GM23248 (cell line): ENCODE results near the gene MTHFD1L. TPM values are rescaled to one million over a fixed set of nuclear protein-coding genes. Genes with fewer than 3 reads are reported as not detected.

Experiments used
- DNase-seq: peaks from one replicate; pipeline ENCODE4 v3.0.0-alpha.2; 2015
- H2AFZ ChIP-seq: fragments of 200-600 bp; sonication (generic); 2 replicates; pipeline ENCODE4 v1.6.1; 2016; ENCODE audit warnings: antibody characterized with exemption
- H3F3A ChIP-seq: fragments of 200-600 bp; sonication (generic); 2 replicates; pipeline ENCODE4 v1.6.1; 2016; ENCODE audit warnings: mild to moderate bottlenecking, antibody characterized with exemption, mixed run types; ENCODE audit not compliant: insufficient read depth
- H3K27ac ChIP-seq: fragments of 200-600 bp; sonication (generic); 2 replicates; pipeline ENCODE4 v1.5.1; 2016; ENCODE audit warnings: mild to moderate bottlenecking
- H3K27me3 ChIP-seq: fragments of 200-600 bp; sonication (generic); replicated peaks from 2 replicates; pipeline ENCODE4 v1.6.1; 2016; ENCODE audit warnings: mild to moderate bottlenecking; ENCODE audit not compliant: insufficient read depth
- H3K36me3 ChIP-seq: fragments of 200-600 bp; sonication (generic); 2 replicates; pipeline ENCODE4 v1.6.1; 2016; ENCODE audit warnings: low read depth, mild to moderate bottlenecking
- H3K4me1 ChIP-seq: fragments of 200-600 bp; sonication (generic); 2 replicates; pipeline ENCODE4 v1.6.1; 2016; ENCODE audit warnings: mild to moderate bottlenecking; ENCODE audit not compliant: insufficient read depth
- H3K4me2 ChIP-seq: fragments of 200-600 bp; sonication (generic); one replicate; pipeline ENCODE4 v1.6.1; 2016; ENCODE audit warnings: mild to moderate bottlenecking; ENCODE audit not compliant: unreplicated experiment
- H3K4me3 ChIP-seq: fragments of 200-600 bp; sonication (generic); 2 replicates; pipeline ENCODE4 v1.5.1; 2016; ENCODE audit warnings: mild to moderate bottlenecking
- H3K79me2 ChIP-seq: fragments of 200-600 bp; sonication (generic); 2 replicates; pipeline ENCODE4 v1.6.1; 2016; ENCODE audit warnings: mild to moderate bottlenecking; ENCODE audit not compliant: insufficient read depth
- H3K9ac ChIP-seq: fragments of 200-600 bp; sonication (generic); 2 replicates; pipeline ENCODE4 v1.6.1; 2016; ENCODE audit warnings: mild to moderate bottlenecking
- H3K9me2 ChIP-seq: fragments of 200-600 bp; sonication (generic); 2 replicates; pipeline ENCODE4 v1.6.1; 2016; ENCODE audit warnings: mixed run types, mild to moderate bottlenecking, moderate library complexity; ENCODE audit not compliant: insufficient read depth
- H3K9me3 ChIP-seq: fragments of 200-600 bp; sonication (generic); one replicate; pipeline ENCODE4 v1.6.1; 2017; ENCODE audit warnings: low read depth
- H4K20me1 ChIP-seq: fragments of 200-600 bp; sonication (generic); 2 replicates; pipeline ENCODE4 v1.6.0; 2016; ENCODE audit not compliant: insufficient read depth
- EZH2 ChIP-seq: fragments of 200-600 bp; sonication (generic); IDR thresholded peaks from 2 replicates; pipeline ENCODE4 v1.6.1; 2018; ENCODE audit warnings: antibody characterized with exemption, mild to moderate bottlenecking; ENCODE audit not compliant: insufficient read depth, poor library complexity, severe bottlenecking
- EZH2phosphoT487 ChIP-seq: fragments of 200-600 bp; sonication (generic); IDR thresholded peaks from 2 replicates; pipeline ENCODE4 v1.6.1; 2018; ENCODE audit warnings: antibody characterized with exemption, moderate library complexity, mild to moderate bottlenecking, low read depth; ENCODE audit not compliant: insufficient read depth
- WGBS, 2 experiments: methylation state at CpG; one replicate each; pipeline ENCODE4 v1.1.6; 2015 to 2017; ENCODE audit warnings: low lambda C conversion rate in 2 of 2, low coverage in 1 of 2; ENCODE audit errors: missing lambda C conversion rate in 2 of 2; 5-methylcytosine and 5-hydroxymethylcytosine counted together
- in situ Hi-C: fragments of 300-500 bp; cut with MboI; formaldehyde crosslinking; loops from 2 replicates; pipeline ENCODE4 v1.15.0; 2020
- polyA plus RNA-seq: library from polyadenylated mRNA; unstranded; fragments of >200 nt; fragmentation: Nextera tagmentation; extraction: Ambion mirVana; gene quantifications from 2 replicates; pipeline ENCODE4 v1.2.1, GENCODE V29; 2016
- total RNA-seq: library from RNA; depleted of rRNA; stranded (reverse); fragments of >200 nt; shearing (Covaris generic); gene quantifications from 2 replicates; pipeline ENCODE4 v1.2.3, GENCODE V29; 2014

The MTHFD1L gene
- total and polyA plus RNA-seq, 2 experiments from 2014 or later = 57.6 to 99.6 TPM

- Histone ChIP-seq H3K9me2 (no peaks in the 10 kb centered on the region), H3K27me3 (no peaks in the 10 kb centered on the region), H3K9me3 (no peaks in the 10 kb centered on the region), H3K27ac (no peak overlapping the region), H3F3A (peaks cover 64% of the 10 kb centered on the region), H3K4me1 (peaks cover 46% of the 10 kb centered on the region), H3K9ac (no peak overlapping the region), H3K4me3 (no peak overlapping the region), H3K79me2 (peaks cover 91% of the 10 kb centered on the region), H3K4me2 (no peak overlapping the region), H3K36me3 (peaks cover 67% of the 10 kb centered on the region), H4K20me1 (no peaks in the 10 kb centered on the region), H2AFZ (no peak overlapping the region)
- WGBS, 2 experiments = 97 to 100% methylated on average over 3 of the region's 3 CpGs
- in situ Hi-C loops = no loop called here
- no peak for DNase-seq
- no peak for TF ChIP-seq EZH2
- no peak for TF ChIP-seq EZH2phosphoT487
These were observed 14.8 kb downstream of the MTHFD1L start for GRCh38 chr6:150880336-150880735.

- Histone ChIP-seq H3K9me3 (no peaks in the 10 kb centered on the region), H3K4me2 (peak overlapping the region; percentile 69), H3K36me3 (peaks cover 80% of the 10 kb centered on the region), H3K27me3 (no peaks in the 10 kb centered on the region), H4K20me1 (no peaks in the 10 kb centered on the region), H3K9me2 (no peaks in the 10 kb centered on the region), H3K27ac (peak overlapping the region; percentile 93), H2AFZ (no peak overlapping the region), H3K79me2 (peaks cover 88% of the 10 kb centered on the region), H3K4me1 (peaks cover 34% of the 10 kb centered on the region), H3F3A (peaks cover 50% of the 10 kb centered on the region), H3K9ac (peak overlapping the region; percentile 72), H3K4me3 (peak overlapping the region; percentile 33)
- 2% methylated on average over 3 of the region's 3 CpGs for WGBS, 2 experiments
- peak; percentile 96 for DNase-seq
- TF ChIP-seq EZH2phosphoT487 = no peak
- no peak for TF ChIP-seq EZH2
- in situ Hi-C loops = no loop called here
These were observed 16.5 kb downstream of the MTHFD1L start for GRCh38 chr6:150881911-150882481.

- H3K9ac ChIP-seq = peak overlapping the region; percentile 72
- H3K27ac ChIP-seq = peak overlapping the region; percentile 93
- peaks cover 80% of the 10 kb centered on the region for H3K36me3 ChIP-seq
These were observed 18.0 kb downstream of the MTHFD1L start for GRCh38 chr6:150883521-150883920.

GRCh38 chr6:150886155-150886554 lies 20.7 kb downstream of the MTHFD1L start:
- Histone ChIP-seq H4K20me1 (no peaks in the 10 kb centered on the region), H3K9me2 (no peaks in the 10 kb centered on the region), H3K4me3 (no peak overlapping the region), H2AFZ (no peak overlapping the region), H3F3A (peaks cover 55% of the 10 kb centered on the region), H3K27me3 (no peaks in the 10 kb centered on the region), H3K9me3 (no peaks in the 10 kb centered on the region), H3K36me3 (peaks cover 83% of the 10 kb centered on the region), H3K4me1 (peaks cover 24% of the 10 kb centered on the region), H3K9ac (no peak overlapping the region), H3K4me2 (no peak overlapping the region), H3K27ac (no peak overlapping the region), H3K79me2 (peaks cover 57% of the 10 kb centered on the region)
- 96 to 99% methylated on average over 7 of the region's 7 CpGs for WGBS, 2 experiments
- TF ChIP-seq EZH2phosphoT487 (no peak), EZH2 (no peak)
- in situ Hi-C loops = no loop called here
- DNase-seq = no peak

More at GRCh38 chr6:150883521-150883920, 18.0 kb downstream of the MTHFD1L start:
- in situ Hi-C loops = no loop called here
- no peaks in the 10 kb centered on the region for H3K27me3 ChIP-seq
- peaks cover 50% of the 10 kb centered on the region for H3F3A ChIP-seq
- no peaks in the 10 kb centered on the region for H4K20me1 ChIP-seq
- TF ChIP-seq EZH2phosphoT487 (no peak), EZH2 (no peak)
- peak; percentile 49 for DNase-seq
- H3K4me1 ChIP-seq = peaks cover 34% of the 10 kb centered on the region
- no peaks in the 10 kb centered on the region for H3K9me2 ChIP-seq
- H3K4me2 ChIP-seq = peak overlapping the region; percentile 69
- H3K4me3 ChIP-seq = no peak overlapping the region
- H3K9me3 ChIP-seq = no peaks in the 10 kb centered on the region
- H2AFZ ChIP-seq = no peak overlapping the region
- WGBS, 2 experiments = 47 to 56% methylated on average over 3 of the region's 3 CpGs
- H3K79me2 ChIP-seq = peaks cover 78% of the 10 kb centered on the region
